Panc1 (cell line): ENCODE data around the gene ADPRS. TPM values are rescaled to one million over a fixed set of nuclear protein-coding genes. Genes with fewer than 3 reads are reported as not detected.

Experiments
- ATAC-seq: fragments of 200-7000 bp; cut with Tn5 transposase; 2 replicates; pipeline ENCODE4 v1.9.1; 2020; ENCODE audit warnings: mild to moderate bottlenecking, moderate library complexity
- BruUV-seq: library from RNA; stranded (reverse); fragments of 400-500 nt; replicated peaks from 2 replicates; lab custom pipeline; 2021; lab: Mats Ljungman, UMichigan
- CTCF ChIA-PET: fragments of 300-600 bp; sonication (Branson Sonifier 250); formaldehyde crosslinking; loops from one replicate; lab custom pipeline; 2022; ENCODE audit warnings: antibody characterized with exemption; lab: Charles Lee
- POLR2A ChIA-PET: fragments of 300-600 bp; sonication (Branson Sonifier 250); formaldehyde crosslinking; loops from one replicate; lab custom pipeline; 2022; ENCODE audit warnings: antibody characterized with exemption; lab: Charles Lee
- DNase-seq: peaks from one replicate; pipeline ENCODE4 v3.0.0-alpha.2; 2010; ENCODE audit warnings: low read depth, low spot score
- H3K27ac ChIP-seq: 2 replicates; pipeline ENCODE4 v1.5.1; 2011; ENCODE audit warnings: mild to moderate bottlenecking, low read length, inconsistent platforms
- H3K27me3 ChIP-seq: fragments of 200-500 bp; sonication (Bioruptor generic); 2 replicates; pipeline ENCODE4 v1.6.0; 2014; ENCODE audit warnings: low read length, inconsistent platforms; ENCODE audit not compliant: control insufficient read depth, insufficient read depth
- H3K36me3 ChIP-seq: fragments of 200-500 bp; sonication (Bioruptor generic); 2 replicates; pipeline ENCODE4 v1.5.1; 2014; ENCODE audit warnings: inconsistent platforms, mild to moderate bottlenecking, low read length, moderate library complexity; ENCODE audit not compliant: control insufficient read depth, insufficient read depth
- H3K4me1 ChIP-seq: 2 replicates; pipeline ENCODE4 v1.5.1; 2011; ENCODE audit warnings: inconsistent platforms, mild to moderate bottlenecking, low read length, moderate library complexity; ENCODE audit not compliant: control insufficient read depth, insufficient read depth
- H3K4me3 ChIP-seq, 2 experiments: 2 replicates each; pipeline ENCODE4 v1.5.1; 2011 to 2012; ENCODE audit warnings: low read depth in 2 of 2, low read length in 2 of 2, mild to moderate bottlenecking in 2 of 2, inconsistent platforms in 1 of 2, moderate library complexity in 1 of 2
- H3K9me3 ChIP-seq: fragments of 200-500 bp; sonication (Bioruptor generic); 2 replicates; pipeline ENCODE4 v1.5.1; 2014; ENCODE audit warnings: low read depth, mild to moderate bottlenecking, inconsistent platforms, low read length, moderate library complexity; ENCODE audit not compliant: control insufficient read depth, insufficient read depth
- POLR2AphosphoS5 ChIP-seq: IDR thresholded peaks from 2 replicates; pipeline ENCODE4 v1.6.1; 2012; ENCODE audit warnings: mild to moderate bottlenecking, low read depth, low read length, moderate library complexity
- SIN3A ChIP-seq: IDR thresholded peaks from 2 replicates; pipeline ENCODE4 v1.6.1; 2012; ENCODE audit warnings: low read depth, mild to moderate bottlenecking, low read length, moderate library complexity, borderline replicate concordance; ENCODE audit not compliant: insufficient read depth
- TCF7L2 ChIP-seq: IDR thresholded peaks from 2 replicates; pipeline ENCODE4 v1.6.1; 2011; ENCODE audit warnings: mild to moderate bottlenecking, low read depth, low read length, inconsistent platforms
- in situ Hi-C: cut with HindIII; loops from 2 replicates; pipeline ENCODE4 v1.10.0; 2016; ENCODE audit warnings: low sequenced_read_pairs, low pct_unique_long_range_greater_than_20kb
- intact Hi-C: fragments of 100-400 bp; cut with micrococcal nuclease; formaldehyde crosslinking; loops from one replicate; pipeline ENCODE4 v1.10.0; 2022; ENCODE audit not compliant: unreplicated experiment
- total RNA-seq: library from RNA; stranded (reverse); gene quantifications from one replicate; pipeline ENCODE4 v1.2.1, GENCODE V29; 2021; ENCODE audit not compliant: unreplicated experiment
- TF ChIP-seq, protein P1 (sequence below): fragments of 450-650 bp; IDR thresholded peaks from 2 replicates; pipeline ENCODE4 v1.5.1; 2017; ENCODE audit warnings: mild to moderate bottlenecking
- TF ChIP-seq, protein P2 (sequence below), 2 experiments: IDR thresholded peaks; 2 replicates each; pipeline ENCODE4 v1.6.1; 2011 to 2012; ENCODE audit warnings: low read depth in 2 of 2, control low read depth in 1 of 2, low read length in 1 of 2, mild to moderate bottlenecking in 1 of 2, moderate library complexity in 1 of 2; ENCODE audit not compliant: insufficient read depth in 1 of 2

The ADPRS gene
- total RNA-seq, 1 experiment from 2014 or later, result 32.2 TPM

- in situ Hi-C loops, result no loop called here
- DNase-seq (no peak), ATAC-seq (no peak)
- H3K9me3 ChIP-seq, result no peaks in the 10 kb centered on the region
- H3K4me1 ChIP-seq, result no peaks in the 10 kb centered on the region
- BruUV-seq, result no TSS peak
- TF ChIP-seq, protein P1, sequence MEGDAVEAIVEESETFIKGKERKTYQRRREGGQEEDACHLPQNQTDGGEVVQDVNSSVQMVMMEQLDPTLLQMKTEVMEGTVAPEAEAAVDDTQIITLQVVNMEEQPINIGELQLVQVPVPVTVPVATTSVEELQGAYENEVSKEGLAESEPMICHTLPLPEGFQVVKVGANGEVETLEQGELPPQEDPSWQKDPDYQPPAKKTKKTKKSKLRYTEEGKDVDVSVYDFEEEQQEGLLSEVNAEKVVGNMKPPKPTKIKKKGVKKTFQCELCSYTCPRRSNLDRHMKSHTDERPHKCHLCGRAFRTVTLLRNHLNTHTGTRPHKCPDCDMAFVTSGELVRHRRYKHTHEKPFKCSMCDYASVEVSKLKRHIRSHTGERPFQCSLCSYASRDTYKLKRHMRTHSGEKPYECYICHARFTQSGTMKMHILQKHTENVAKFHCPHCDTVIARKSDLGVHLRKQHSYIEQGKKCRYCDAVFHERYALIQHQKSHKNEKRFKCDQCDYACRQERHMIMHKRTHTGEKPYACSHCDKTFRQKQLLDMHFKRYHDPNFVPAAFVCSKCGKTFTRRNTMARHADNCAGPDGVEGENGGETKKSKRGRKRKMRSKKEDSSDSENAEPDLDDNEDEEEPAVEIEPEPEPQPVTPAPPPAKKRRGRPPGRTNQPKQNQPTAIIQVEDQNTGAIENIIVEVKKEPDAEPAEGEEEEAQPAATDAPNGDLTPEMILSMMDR, result no peak
- TF ChIP-seq TCF7L2, result no peak
- no peak for TF ChIP-seq POLR2AphosphoS5
- TF ChIP-seq SIN3A, result no peak
- TF ChIP-seq, protein P2, sequence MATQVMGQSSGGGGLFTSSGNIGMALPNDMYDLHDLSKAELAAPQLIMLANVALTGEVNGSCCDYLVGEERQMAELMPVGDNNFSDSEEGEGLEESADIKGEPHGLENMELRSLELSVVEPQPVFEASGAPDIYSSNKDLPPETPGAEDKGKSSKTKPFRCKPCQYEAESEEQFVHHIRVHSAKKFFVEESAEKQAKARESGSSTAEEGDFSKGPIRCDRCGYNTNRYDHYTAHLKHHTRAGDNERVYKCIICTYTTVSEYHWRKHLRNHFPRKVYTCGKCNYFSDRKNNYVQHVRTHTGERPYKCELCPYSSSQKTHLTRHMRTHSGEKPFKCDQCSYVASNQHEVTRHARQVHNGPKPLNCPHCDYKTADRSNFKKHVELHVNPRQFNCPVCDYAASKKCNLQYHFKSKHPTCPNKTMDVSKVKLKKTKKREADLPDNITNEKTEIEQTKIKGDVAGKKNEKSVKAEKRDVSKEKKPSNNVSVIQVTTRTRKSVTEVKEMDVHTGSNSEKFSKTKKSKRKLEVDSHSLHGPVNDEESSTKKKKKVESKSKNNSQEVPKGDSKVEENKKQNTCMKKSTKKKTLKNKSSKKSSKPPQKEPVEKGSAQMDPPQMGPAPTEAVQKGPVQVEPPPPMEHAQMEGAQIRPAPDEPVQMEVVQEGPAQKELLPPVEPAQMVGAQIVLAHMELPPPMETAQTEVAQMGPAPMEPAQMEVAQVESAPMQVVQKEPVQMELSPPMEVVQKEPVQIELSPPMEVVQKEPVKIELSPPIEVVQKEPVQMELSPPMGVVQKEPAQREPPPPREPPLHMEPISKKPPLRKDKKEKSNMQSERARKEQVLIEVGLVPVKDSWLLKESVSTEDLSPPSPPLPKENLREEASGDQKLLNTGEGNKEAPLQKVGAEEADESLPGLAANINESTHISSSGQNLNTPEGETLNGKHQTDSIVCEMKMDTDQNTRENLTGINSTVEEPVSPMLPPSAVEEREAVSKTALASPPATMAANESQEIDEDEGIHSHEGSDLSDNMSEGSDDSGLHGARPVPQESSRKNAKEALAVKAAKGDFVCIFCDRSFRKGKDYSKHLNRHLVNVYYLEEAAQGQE (IDR thresholded peaks at IDR 0.05; ENCODE audit: insufficient read depth in 1 of 2, low read depth in 2 of 2, low read length in 1 of 2), result no peak
- no peaks in the 10 kb centered on the region for H3K36me3 ChIP-seq
- H3K27me3 ChIP-seq, result no peaks in the 10 kb centered on the region
- POLR2A ChIA-PET, result interaction anchor here (0.8 kb wide), 1 partner anchor 16 kb away, joined by 3 read pairs; no protein-coding TSS in a partner anchor
- CTCF ChIA-PET, result interaction anchor here (0.5 to 1.2 kb wide), 3 partner anchors 16 to 31 kb away, joined by 3 to 6 read pairs (median 3); partner anchors contain the start of gene TRAPPC3
- no peak overlapping the region for H3K4me3 ChIP-seq
- intact Hi-C loops, result no loop called here
- H3K27ac ChIP-seq, result no peak overlapping the region
Observed at GRCh38 chr1:36118447-36119204, 29.9 kb downstream of the ADPRS start.

- no peak overlapping the region for H3K27ac ChIP-seq
- intact Hi-C loops (no loop called here), in situ Hi-C loops (no loop called here)
- no peak for TF ChIP-seq SIN3A
- no peak for TF ChIP-seq POLR2AphosphoS5
- TF ChIP-seq, protein P2 (IDR thresholded peaks at IDR 0.05; ENCODE audit: insufficient read depth in 1 of 2, low read depth in 2 of 2, low read length in 1 of 2), result no peak
- TF ChIP-seq, protein P1, result no peak
- no peak for TF ChIP-seq TCF7L2
- peaks cover under 1% of the 10 kb centered on the region; the same call in 1 of the 2 replicates for H3K27me3 ChIP-seq
- ATAC-seq (no peak), DNase-seq (no peak)
- H3K9me3 ChIP-seq, result no peaks in the 10 kb centered on the region
- H3K4me1 ChIP-seq, result no peaks in the 10 kb centered on the region
- H3K36me3 ChIP-seq, result no peaks in the 10 kb centered on the region
- no peak overlapping the region for H3K4me3 ChIP-seq
- CTCF ChIA-PET, result interaction anchor here (0.6 to 1.1 kb wide), 2 partner anchors 15 to 75 kb away, joined by 3 to 6 read pairs; no protein-coding TSS in a partner anchor
- no TSS peak for BruUV-seq
- POLR2A ChIA-PET, result no interaction called here
Observed at GRCh38 chr1:36119456-36119855, 30.8 kb downstream of the ADPRS start.
